ENCODE measurements around the gene BATF. TPM values are rescaled to one million over a fixed set of nuclear protein-coding genes. Genes with fewer than 3 reads are reported as not detected.
A peak's percentile ranks its signal among the peaks of the same experiment; 100 is the strongest.

Gene BATF
- total and polyA plus RNA-seq, 7 experiments from 2014 or later: 6.8 to 70.0 (median 18.1) TPM

- peak overlapping the region in 1 of 9 donors; percentile 88 for H3K27ac Mint-ChIP-seq
- H3K4me3 Mint-ChIP-seq: no peak overlapping the region
- peaks cover 0 to 19% (median 4%) of the 10 kb centered on the region in 5 donors for H3K36me3 Mint-ChIP-seq
- Histone ChIP-seq H3K36me3 (ENCODE audit: control insufficient read depth in 2 of 3, insufficient read depth in 3 of 3, low read length in 3 of 3) (no peaks in the 10 kb centered on the region), H3K4me3 (ENCODE audit: low read length) (no peak overlapping the region), H3K27ac (ENCODE audit: low read depth, low read length) (no peak overlapping the region), H3K4me1 (ENCODE audit: control insufficient read depth in 2 of 2, insufficient read depth in 2 of 2, low read length in 2 of 2) (peaks cover 4 to 7% of the 10 kb centered on the region in 2 donors), H3K9me3 (ENCODE audit: control insufficient read depth in 2 of 3, low read length in 3 of 3) (no peaks in the 10 kb centered on the region), H3K27me3 (ENCODE audit: control insufficient read depth in 2 of 2, insufficient read depth in 2 of 2, low read length in 2 of 2) (no peaks in the 10 kb centered on the region)
- intact Hi-C loops (cut with micrococcal nuclease): no loop called here
- ChIA-PET POLR2A (no interaction called here), CTCF (interaction anchor here (0.6 kb wide), 1 partner anchor 250 kb away, joined by 3 read pairs; no protein-coding TSS in a partner anchor)
- H3K9me3 Mint-ChIP-seq: peaks cover 0 to 6% (median 0%) of the 10 kb centered on the region in 11 donors
- H3K27me3 Mint-ChIP-seq: no peaks in the 10 kb centered on the region
- H3K4me1 Mint-ChIP-seq: peaks cover 14 to 62% (median 23%) of the 10 kb centered on the region in 7 donors
- no peak for DNase-seq
- ATAC-seq: no peak
Observed at GRCh38 chr14:75559045-75559444, 36.8 kb downstream of the BATF start.

- Mint-ChIP-seq H3K36me3 (peaks cover 0 to 15% (median 4%) of the 10 kb centered on the region in 5 donors), H3K27me3 (no peaks in the 10 kb centered on the region), H3K4me3 (peak overlapping the region in 2 of 10 donors; percentile 26 to 77), H3K9me3 (peaks cover 0 to 6% (median 0%) of the 10 kb centered on the region in 11 donors), H3K27ac (peak overlapping the region in 1 of 9 donors; percentile 88), H3K4me1 (peaks cover 15 to 58% (median 25%) of the 10 kb centered on the region in 7 donors)
- peaks cover 4 to 7% of the 10 kb centered on the region in 2 donors for H3K4me1 ChIP-seq (ENCODE audit: control insufficient read depth in 2 of 2, insufficient read depth in 2 of 2, low read length in 2 of 2)
- ChIA-PET POLR2A (interaction anchor here (0.9 kb wide), 1 partner anchor 35 kb away, joined by 3 read pairs; no protein-coding TSS in a partner anchor), CTCF (interaction anchor here (0.6 to 2.7 kb wide), 3 partner anchors 38 to 251 kb away, joined by 3 to 21 read pairs (median 4); partner anchors contain the start of gene BATF)
- no peak overlapping the region for H3K27ac ChIP-seq (ENCODE audit: low read depth, low read length)
- intact Hi-C loops (cut with micrococcal nuclease): loop anchor here (1.0 to 5.0 kb wide), 3 partner anchors 16 to 432 kb away; partner anchors contain the start of gene NEK9 (in 1 of the 2)
- peak in 1 of 9 donors; percentile 76 for DNase-seq
- no peak overlapping the region for H3K4me3 ChIP-seq (ENCODE audit: low read length)
- no peaks in the 10 kb centered on the region for H3K36me3 ChIP-seq (ENCODE audit: control insufficient read depth in 2 of 3, insufficient read depth in 3 of 3, low read length in 3 of 3)
- H3K9me3 ChIP-seq (ENCODE audit: control insufficient read depth in 2 of 3, low read length in 3 of 3): no peaks in the 10 kb centered on the region
- ATAC-seq: peak; percentile 36
- H3K27me3 ChIP-seq (ENCODE audit: control insufficient read depth in 2 of 2, insufficient read depth in 2 of 2, low read length in 2 of 2): no peaks in the 10 kb centered on the region
Observed at GRCh38 chr14:75559451-75560222, 37.4 kb downstream of the BATF start.

- POLR2A ChIA-PET: interaction anchor here (0.9 to 1.2 kb wide), 3 partner anchors 38 to 227 kb away, joined by 3 to 4 read pairs (median 3); no protein-coding TSS in a partner anchor
- Mint-ChIP-seq H3K27me3 (no peaks in the 10 kb centered on the region), H3K4me3 (peak overlapping the region in 7 of 10 donors; percentile 18 to 77 (median 40)), H3K4me1 (peaks cover 18 to 62% (median 39%) of the 10 kb centered on the region in 7 donors), H3K27ac (peak overlapping the region in 6 of 9 donors; percentile 12 to 68 (median 48)), H3K36me3 (peaks cover 0 to 7% (median 4%) of the 10 kb centered on the region in 5 donors), H3K9me3 (peaks cover 0 to 6% (median 0%) of the 10 kb centered on the region in 11 donors)
- CTCF ChIA-PET: interaction anchor here (0.7 to 2.7 kb wide), 25 partner anchors 9 to 655 kb away, joined by 3 to 21 read pairs (median 4); partner anchors contain the start of gene BATF
- no peak overlapping the region for H3K27ac ChIP-seq (ENCODE audit: low read depth, low read length)
- H3K36me3 ChIP-seq (ENCODE audit: control insufficient read depth in 2 of 3, insufficient read depth in 3 of 3, low read length in 3 of 3): no peaks in the 10 kb centered on the region
- intact Hi-C loops (cut with micrococcal nuclease): loop anchor here (1.0 to 5.0 kb wide), 7 partner anchors 19 to 434 kb away; partner anchors contain the start of genes BATF (in 1 of the 2) and NEK9 (in 1 of the 2)
- DNase-seq: peak in 4 of 9 donors; percentile 19 to 54 (median 28)
- no peak overlapping the region for H3K4me3 ChIP-seq (ENCODE audit: low read length)
- H3K27me3 ChIP-seq (ENCODE audit: control insufficient read depth in 2 of 2, insufficient read depth in 2 of 2, low read length in 2 of 2): no peaks in the 10 kb centered on the region
- ATAC-seq: peak; percentile 82
- no peaks in the 10 kb centered on the region for H3K9me3 ChIP-seq (ENCODE audit: control insufficient read depth in 2 of 3, low read length in 3 of 3)
- peaks cover 4 to 9% of the 10 kb centered on the region in 2 donors for H3K4me1 ChIP-seq (ENCODE audit: control insufficient read depth in 2 of 2, insufficient read depth in 2 of 2, low read length in 2 of 2)
Observed at GRCh38 chr14:75561013-75561432, 38.8 kb downstream of the BATF start.

- CTCF ChIA-PET: interaction anchor here (0.8 to 2.7 kb wide), 9 partner anchors 22 to 254 kb away, joined by 3 to 21 read pairs (median 4); partner anchors contain the start of gene BATF
Observed at GRCh38 chr14:75562089-75562488, 39.8 kb downstream of the BATF start.

GRCh38 chr14:75562489-75562888 lies 40.2 kb downstream of the BATF start:
- Histone ChIP-seq H3K36me3 (ENCODE audit: control insufficient read depth in 2 of 3, insufficient read depth in 3 of 3, low read length in 3 of 3) (no peaks in the 10 kb centered on the region), H3K27me3 (ENCODE audit: control insufficient read depth in 2 of 2, insufficient read depth in 2 of 2, low read length in 2 of 2) (no peaks in the 10 kb centered on the region), H3K4me3 (ENCODE audit: low read length) (no peak overlapping the region), H3K9me3 (ENCODE audit: control insufficient read depth in 2 of 3, low read length in 3 of 3) (no peaks in the 10 kb centered on the region), H3K4me1 (ENCODE audit: control insufficient read depth in 2 of 2, insufficient read depth in 2 of 2, low read length in 2 of 2) (peaks cover 7 to 13% of the 10 kb centered on the region in 2 donors), H3K27ac (ENCODE audit: low read depth, low read length) (no peak overlapping the region)
- no peak for DNase-seq
- Mint-ChIP-seq H3K36me3 (no peaks in the 10 kb centered on the region), H3K9me3 (no peaks in the 10 kb centered on the region), H3K4me3 (no peak overlapping the region), H3K27me3 (no peaks in the 10 kb centered on the region), H3K4me1 (peaks cover 24 to 69% (median 46%) of the 10 kb centered on the region in 7 donors), H3K27ac (peak overlapping the region in 2 of 9 donors; percentile 31 to 44)
- POLR2A ChIA-PET: no interaction called here
- ATAC-seq: no peak
- CTCF ChIA-PET: interaction anchor here (0.6 to 2.7 kb wide), 4 partner anchors 41 to 1186 kb away, joined by 3 to 21 read pairs (median 8); partner anchors contain the start of gene BATF
- intact Hi-C loops (cut with micrococcal nuclease): loop anchor here (5.0 kb wide), 2 partner anchors 255 to 435 kb away; partner anchors contain the start of gene NEK9 (in 1 of the 2)

More at GRCh38 chr14:75562089-75562488, 39.8 kb downstream of the BATF start:
- no peaks in the 10 kb centered on the region for H3K27me3 Mint-ChIP-seq
- Histone ChIP-seq H3K36me3 (ENCODE audit: control insufficient read depth in 2 of 3, insufficient read depth in 3 of 3, low read length in 3 of 3) (no peaks in the 10 kb centered on the region), H3K4me3 (ENCODE audit: low read length) (no peak overlapping the region), H3K27ac (ENCODE audit: low read depth, low read length) (no peak overlapping the region), H3K4me1 (ENCODE audit: control insufficient read depth in 2 of 2, insufficient read depth in 2 of 2, low read length in 2 of 2) (peaks cover 7 to 13% of the 10 kb centered on the region in 2 donors), H3K27me3 (ENCODE audit: control insufficient read depth in 2 of 2, insufficient read depth in 2 of 2, low read length in 2 of 2) (no peaks in the 10 kb centered on the region), H3K9me3 (ENCODE audit: control insufficient read depth in 2 of 3, low read length in 3 of 3) (no peaks in the 10 kb centered on the region)
- H3K36me3 Mint-ChIP-seq: peaks cover 0 to 2% (median 0%) of the 10 kb centered on the region in 5 donors
- DNase-seq (peak in 1 of 9 donors; percentile 66), ATAC-seq (no peak)
- peak overlapping the region in 2 of 9 donors; percentile 31 to 44 for H3K27ac Mint-ChIP-seq
- intact Hi-C loops (cut with micrococcal nuclease): loop anchor here (5.0 kb wide), 2 partner anchors 255 to 435 kb away; partner anchors contain the start of gene NEK9 (in 1 of the 2)
- POLR2A ChIA-PET: no interaction called here
- H3K4me1 Mint-ChIP-seq: peaks cover 24 to 69% (median 46%) of the 10 kb centered on the region in 7 donors
- H3K4me3 Mint-ChIP-seq: no peak overlapping the region
- peaks cover 0 to 2% (median 0%) of the 10 kb centered on the region in 11 donors for H3K9me3 Mint-ChIP-seq

GRCh38 chr14:75563931-75564330 lies 41.7 kb downstream of the BATF start:
- H3K4me1 Mint-ChIP-seq: peaks cover 24 to 68% (median 46%) of the 10 kb centered on the region in 7 donors
- H3K4me1 ChIP-seq (ENCODE audit: control insufficient read depth in 2 of 2, insufficient read depth in 2 of 2, low read length in 2 of 2): peaks cover 7 to 13% of the 10 kb centered on the region in 2 donors
- H3K27ac Mint-ChIP-seq: no peak overlapping the region
- no peaks in the 10 kb centered on the region for H3K27me3 ChIP-seq (ENCODE audit: control insufficient read depth in 2 of 2, insufficient read depth in 2 of 2, low read length in 2 of 2)
- CTCF ChIA-PET: no interaction called here
- no peak for ATAC-seq
- DNase-seq: no peak
- H3K9me3 Mint-ChIP-seq: peaks cover 0 to 2% (median 0%) of the 10 kb centered on the region in 11 donors
- H3K9me3 ChIP-seq (ENCODE audit: control insufficient read depth in 2 of 3, low read length in 3 of 3): no peaks in the 10 kb centered on the region
- H3K36me3 Mint-ChIP-seq: no peaks in the 10 kb centered on the region
- intact Hi-C loops (cut with micrococcal nuclease): loop anchor here (5.0 kb wide), 2 partner anchors 257 to 437 kb away; partner anchors contain the start of gene NEK9 (in 1 of the 2)
- no peak overlapping the region for H3K4me3 ChIP-seq (ENCODE audit: low read length)
- no peak overlapping the region for H3K4me3 Mint-ChIP-seq
- no peaks in the 10 kb centered on the region for H3K36me3 ChIP-seq (ENCODE audit: control insufficient read depth in 2 of 3, insufficient read depth in 3 of 3, low read length in 3 of 3)
- H3K27ac ChIP-seq (ENCODE audit: low read depth, low read length): no peak overlapping the region
- H3K27me3 Mint-ChIP-seq: no peaks in the 10 kb centered on the region
- POLR2A ChIA-PET: no interaction called here

Measured in naive thymus-derived CD4-positive, alpha-beta T cell (primary cell).